Activated CD4-positive, alpha-beta T cell treated with anti-CD3 and anti-CD28 coated beads, Interleukin-2, Interleukin-6, amounts not matched to agents 100 ng/mL and 50 ng/mL, durations not matched to agents 16 hours and 8 hours (primary cell): ENCODE results near the gene BRWD1.
"Not testable (repeated sequence)": the region's sequence is repeated elsewhere in the genome, so short reads cannot be mapped to it uniquely, and the experiment has no call there.

Experiments used
- DNase-seq: peaks from one replicate; pipeline ENCODE4 v3.0.0-alpha.2; 2020

BRWD1 gene

DNA sequence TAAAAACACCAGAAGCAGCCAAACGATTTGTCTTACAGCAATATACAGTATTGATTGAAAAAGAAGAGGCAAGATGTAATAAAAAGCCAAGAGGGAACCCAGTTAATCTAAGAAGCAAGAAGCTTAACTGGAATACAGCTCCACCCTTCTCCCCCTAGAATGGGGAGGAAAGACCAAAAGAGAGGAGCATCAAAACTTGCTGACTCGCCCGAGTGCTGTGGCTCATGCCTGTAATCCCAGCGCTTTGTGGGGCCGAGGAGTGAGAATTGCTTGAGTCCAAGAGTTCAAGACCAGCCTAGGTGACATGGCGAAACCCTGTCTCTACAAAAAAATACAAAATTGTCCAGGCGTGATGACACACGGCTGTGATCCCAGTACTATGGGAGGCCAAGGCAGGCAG is 32.2 kb downstream of the BRWD1 start:
- DNase-seq, result no peak

DNA sequence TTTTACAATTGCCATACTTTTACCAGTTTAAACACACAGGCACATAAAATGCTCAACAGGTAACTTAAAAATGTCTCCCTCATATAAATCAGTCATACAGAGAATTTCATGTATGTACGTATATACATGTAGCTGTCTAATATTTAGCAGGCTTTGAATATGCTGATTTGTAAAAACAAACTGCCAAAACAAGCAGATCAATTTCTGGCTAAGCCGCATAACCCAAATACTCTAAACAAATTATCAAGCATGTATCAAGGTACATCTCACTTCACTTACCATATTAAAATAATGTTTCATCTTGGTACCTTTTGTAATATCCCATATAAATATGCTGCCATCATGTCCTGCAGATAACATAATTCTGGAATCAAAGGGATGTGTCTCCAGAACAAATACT is 43.8 kb downstream of the BRWD1 start:
- DNase-seq, result no peak

DNA sequence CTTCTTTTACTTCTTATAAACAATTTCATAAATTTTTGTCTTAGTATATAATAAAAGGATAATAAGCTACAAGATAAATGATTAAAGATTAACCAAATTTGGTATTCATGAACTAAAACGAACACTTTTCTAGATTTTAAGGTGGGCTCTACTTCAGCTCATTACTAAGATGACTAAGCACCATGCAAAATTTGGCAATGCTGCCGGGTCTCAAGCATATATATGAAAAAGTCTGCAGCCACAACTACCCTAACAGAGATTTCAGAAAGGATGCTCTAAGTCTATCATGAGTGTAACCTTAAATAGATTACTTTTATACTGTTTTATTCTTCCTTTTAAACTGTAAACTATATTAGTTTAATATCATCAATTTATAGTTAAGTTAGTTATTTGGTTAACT is 47.8 kb downstream of the BRWD1 start:
- DNase-seq, result no peak

DNA sequence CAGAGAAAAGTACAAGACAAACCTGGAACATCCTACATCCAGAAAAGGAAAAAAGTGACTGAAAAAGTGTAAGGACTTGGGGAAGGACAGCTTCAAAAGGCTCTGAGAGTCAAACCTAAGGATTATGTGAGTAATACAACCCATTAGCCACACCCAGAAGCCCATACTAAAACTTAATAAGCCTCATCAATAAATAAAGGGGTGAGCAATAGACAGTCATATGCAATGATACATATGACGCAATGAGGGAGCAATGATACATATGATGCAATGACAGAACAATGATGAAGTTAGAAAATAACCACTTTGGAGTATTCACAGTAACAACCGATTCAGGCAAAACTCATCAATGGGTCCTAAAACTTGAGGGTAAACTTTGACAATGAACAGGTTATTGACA is 50.1 kb downstream of the BRWD1 start:
- DNase-seq, result no peak

DNA sequence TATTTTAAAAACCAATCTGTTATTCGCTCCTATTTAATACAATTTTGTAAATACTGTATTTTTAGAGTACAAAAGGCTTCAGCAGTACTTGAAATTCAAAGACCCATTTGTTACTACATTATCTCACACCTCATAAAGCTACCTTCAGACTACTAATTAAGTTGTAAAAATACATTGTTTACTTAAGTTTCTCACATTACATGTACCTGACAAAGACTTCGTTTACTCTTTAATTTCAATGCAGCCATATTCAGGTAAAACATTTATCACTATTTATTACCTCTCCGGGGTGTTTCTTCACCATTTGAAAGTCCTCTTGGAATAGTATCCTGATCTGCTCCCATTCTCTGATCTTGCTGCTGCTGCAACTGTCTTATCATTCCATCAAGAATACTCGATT is 55.2 kb downstream of the BRWD1 start:
- no peak for DNase-seq

DNA sequence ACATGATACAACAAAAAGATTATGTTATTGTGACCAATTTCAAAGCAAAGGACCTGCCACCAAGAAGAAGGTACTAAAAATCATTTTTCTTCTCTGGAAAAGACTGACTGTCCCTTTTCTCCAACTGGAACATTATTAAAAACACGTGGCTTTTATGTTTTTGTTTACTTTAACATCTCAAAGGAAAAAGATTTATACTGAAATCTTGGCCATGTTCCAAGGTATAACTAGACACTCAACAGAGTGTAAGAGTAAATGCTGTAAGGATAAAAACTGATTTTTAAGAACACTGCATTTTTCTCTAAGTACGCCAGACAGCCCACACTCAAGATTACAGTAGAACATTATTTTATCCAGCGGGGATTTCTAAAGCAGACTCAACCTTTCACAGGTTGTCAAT is 62.1 kb downstream of the BRWD1 start:
- DNase-seq, result no peak

DNA sequence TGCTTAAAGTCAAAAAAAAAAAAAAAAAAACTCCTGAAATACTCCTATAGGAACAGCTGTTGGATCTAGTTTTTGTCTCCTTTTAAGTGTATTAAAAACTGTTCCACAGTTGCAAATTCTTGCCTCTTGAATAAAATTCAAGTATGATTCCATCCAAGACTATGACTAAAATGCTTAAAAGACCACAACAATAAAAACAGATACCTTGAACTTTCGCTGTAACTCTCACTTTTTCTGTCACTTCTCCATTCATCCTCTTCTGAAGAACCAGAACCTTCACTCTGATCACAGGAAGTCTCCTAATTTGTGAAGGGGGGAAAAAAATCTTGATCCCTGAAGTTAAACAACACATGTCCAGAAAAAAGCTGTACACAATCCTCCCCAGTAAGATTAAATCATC is 75.2 kb downstream of the BRWD1 start:
- DNase-seq, result no peak

DNA sequence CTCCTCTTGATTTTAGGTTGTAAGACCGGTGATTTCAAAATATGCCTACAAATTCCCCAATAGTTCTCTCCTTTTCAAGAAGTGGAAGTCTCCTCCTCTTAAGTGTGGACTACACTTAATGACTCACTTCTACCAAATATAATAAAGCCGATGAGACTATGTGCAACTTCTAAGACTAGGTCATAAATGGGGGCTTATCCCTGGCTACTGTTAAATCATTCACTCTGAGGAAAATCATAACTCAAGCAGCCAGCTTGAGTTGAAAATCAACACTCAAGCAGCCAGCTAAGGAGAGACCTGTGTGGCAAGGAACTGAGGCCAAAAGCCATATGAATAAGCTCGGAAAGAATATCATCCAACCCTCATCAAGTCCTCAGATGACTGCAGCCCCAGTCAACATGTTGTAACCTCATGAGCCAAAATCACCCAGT is 80.6 kb downstream of the BRWD1 start:
- no peak for DNase-seq

DNA sequence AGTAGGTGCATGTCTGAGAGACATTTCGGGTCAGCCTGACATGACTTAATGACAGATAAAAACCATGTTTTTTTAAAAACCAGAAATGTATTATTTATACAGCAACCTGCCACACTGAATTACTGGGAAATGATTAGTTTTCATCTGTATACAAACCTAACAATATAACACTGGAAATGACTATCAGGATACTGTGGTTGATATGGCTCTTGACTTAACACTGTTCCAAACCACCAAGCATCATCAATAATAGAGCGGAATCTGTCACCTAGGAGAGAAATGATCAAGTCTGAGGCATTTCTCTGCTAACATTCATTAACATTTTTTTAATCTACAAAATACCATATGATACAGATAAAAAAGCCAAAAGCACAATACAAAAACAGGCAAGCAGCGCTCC is 88.5 kb downstream of the BRWD1 start:
- DNase-seq, result no peak

DNA sequence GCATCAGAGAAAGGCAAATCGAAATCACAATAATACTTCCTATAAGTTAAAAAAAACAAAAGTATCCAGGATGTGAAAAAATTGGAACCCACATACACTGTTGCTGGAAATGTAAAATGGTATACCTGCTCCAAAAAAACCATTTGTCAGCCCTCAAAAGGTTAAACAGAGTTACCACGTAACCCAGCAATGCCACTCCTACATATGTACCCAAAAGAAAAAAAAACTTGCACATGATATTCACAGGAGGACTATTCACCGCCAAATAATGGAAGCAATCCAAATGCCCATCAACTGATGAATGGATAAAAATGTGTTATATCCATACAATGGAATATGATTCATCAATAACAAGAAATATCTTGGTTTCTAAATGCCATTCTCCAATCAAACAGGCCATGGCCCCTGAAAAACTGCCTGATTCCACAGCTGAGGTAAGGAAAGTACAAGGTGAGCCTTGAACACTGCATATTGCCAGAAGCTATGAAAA is 91.4 kb downstream of the BRWD1 start:
- DNase-seq, result no peak

DNA sequence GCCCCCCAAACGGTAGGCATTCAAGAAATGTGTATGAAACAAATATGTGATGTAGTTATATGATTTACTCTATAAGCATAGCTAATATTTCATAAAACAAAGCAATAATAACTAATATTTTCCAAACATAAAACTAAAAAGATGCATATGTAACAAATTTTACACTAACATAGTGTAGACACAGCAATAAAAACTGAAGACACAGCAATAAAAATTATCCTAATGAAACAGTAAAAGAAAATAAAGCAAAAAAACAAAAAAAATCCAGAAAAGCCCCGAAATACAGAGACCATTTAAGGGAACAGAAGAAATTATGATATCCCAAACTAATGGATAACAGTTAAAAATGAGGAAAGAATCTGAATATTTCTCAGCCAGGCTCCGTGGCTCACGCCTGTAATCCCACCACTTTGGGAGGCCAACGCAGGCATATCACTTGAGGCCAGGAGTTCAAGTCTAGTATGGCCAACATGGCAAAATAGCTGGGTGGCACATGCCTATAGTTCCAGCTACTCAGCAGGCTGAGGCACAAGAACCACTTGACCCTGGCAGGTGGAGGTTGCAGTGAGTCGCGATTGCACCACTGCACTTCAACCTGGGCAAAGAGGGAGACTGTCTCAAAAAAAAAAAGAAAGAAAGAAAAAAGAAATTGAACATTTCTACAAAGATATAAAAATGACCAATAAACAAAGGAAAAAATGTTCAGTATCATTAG is 92.0 kb downstream of the BRWD1 start:
- no peak for DNase-seq

DNA sequence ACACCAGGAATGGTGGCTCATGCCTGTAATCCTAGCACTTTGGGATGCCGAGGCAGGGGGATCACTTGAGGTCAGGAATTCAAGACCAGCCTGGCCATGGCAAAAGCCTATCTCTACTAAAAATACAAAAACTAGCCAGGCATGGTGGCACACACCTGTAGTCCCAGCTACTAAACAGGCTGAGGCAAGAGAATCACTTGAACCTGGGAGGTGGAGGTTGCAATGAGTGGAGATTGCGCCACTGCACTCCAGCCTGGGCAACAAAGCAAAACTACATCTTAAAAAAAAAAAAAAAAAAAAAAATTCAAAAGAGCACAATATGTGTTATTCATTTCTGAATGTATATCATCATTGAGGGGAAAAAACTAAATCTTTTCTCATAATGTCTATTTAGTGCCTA is 92.6 kb downstream of the BRWD1 start:
- DNase-seq, result not testable (repeated sequence)

DNA sequence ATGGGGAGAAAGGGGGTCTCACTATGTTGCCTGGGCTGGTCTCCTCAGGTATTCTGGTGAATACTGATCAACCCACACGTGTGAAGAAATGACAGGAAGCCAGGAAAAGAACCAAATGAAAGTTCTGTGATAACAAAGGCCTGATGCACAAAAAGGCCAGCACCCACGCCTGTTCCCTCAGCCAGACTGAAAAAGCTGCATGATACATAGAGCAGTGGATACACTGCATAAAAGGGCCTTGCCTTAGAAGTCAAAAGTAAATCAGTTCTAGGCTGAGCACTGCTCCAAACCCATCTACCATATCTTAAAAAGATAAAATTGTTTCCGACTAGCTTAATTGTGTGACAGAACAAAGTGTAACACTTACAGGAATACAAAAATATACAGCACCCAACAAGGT is 93.3 kb downstream of the BRWD1 start:
- DNase-seq, result no peak

DNA sequence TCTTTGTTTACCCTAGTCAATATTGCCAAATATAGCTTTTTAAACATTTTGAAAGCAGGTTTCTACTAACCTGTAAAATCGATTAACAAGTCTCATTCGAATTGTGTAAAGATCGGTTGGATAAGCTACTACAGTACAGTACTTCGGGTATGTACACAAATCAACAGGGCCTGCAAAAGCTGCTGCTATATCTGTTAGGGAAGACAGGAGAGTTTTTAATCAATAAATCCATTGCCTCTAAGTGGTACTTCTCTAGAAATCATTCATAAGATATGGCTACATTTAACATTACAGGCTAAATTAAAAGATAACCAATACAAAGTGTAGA is 95.4 kb downstream of the BRWD1 start:
- no peak for DNase-seq

DNA sequence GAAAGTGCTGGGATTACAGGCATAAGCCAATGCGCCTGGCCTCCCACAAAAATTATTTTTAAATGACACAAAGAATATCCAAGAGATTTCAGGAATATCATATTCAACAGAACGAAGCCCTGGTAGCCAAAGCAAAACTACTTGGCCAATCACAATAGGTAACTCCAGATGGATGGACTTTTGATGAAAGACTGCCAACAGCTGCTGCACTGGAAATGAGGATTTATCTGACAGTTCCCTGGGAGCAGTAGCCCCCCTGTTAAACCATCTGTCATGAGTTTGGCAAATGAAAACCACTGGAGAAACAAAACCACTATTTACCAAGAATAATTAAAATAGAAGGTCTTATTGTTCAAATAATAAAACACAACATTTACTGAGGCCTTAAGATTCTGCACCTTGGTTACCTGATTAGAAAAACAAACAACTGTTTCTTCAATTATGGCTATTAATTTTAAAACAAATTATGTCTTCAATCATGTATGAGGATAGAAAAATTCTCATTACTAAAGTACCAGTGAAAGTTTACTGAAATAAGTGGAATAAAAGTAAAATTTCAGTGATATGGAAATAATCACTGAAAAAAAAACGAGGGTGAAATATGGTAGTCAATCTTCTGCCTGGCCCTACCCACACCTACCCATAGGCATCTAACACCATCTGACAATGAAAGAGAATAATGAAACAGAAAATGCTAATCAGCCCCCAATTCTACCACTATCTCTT is 95.9 kb downstream of the BRWD1 start:
- DNase-seq, result no peak

DNA sequence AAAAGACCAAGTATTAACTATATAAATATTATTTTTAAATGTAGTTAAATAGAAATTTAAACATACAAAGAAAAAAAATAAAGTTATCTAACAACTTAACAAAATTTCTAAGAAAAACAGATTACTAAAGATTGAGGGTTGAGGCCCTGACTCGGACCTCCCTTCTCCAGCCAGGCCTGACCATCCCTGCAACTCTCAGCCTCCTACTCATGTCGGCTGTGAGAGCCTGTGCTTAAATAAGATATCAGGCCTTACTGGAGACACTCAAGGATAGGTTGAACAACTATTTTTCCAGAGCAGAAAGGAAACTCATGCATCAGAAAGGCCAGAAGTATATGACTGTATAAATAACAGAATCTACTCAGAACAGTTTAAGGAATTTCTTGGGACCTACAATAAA is 97.1 kb downstream of the BRWD1 start:
- DNase-seq, result no peak

DNA sequence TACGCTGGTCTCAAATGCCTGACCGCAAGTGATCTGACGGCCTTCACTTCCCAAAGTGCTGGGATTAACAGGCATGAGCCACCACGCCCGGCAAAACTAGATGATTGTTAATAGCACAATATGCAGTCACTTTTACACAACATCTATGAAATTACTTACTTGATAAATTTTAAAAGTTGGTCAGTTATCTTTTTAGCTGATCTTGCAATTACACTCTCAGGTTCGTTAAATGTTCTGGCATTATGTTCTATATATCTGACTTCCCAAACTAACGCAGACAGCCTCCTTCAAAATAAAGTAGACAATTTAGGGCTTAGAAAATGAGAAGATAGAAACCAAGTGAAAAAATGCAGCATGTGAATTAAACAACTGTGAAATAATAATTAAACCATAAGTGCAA is 98.4 kb downstream of the BRWD1 start:
- DNase-seq, result no peak

DNA sequence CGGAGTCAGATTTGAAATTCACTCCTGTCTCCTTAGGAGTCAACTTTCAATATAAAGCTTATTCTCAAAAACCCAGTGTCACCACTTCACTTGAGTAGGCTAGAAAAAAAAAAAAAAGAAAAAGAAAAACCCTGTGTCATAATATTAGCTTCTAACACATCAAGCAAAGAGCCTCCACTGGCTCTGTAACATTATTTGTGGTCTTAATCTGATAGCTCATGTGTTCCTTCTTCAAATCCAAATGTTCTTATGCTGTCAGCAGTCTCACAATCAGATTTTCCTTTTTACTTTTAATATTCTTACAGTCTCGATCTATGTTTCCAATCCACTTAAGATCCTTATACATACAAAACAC is 104.1 kb downstream of the BRWD1 start:
- DNase-seq, result no peak

DNA sequence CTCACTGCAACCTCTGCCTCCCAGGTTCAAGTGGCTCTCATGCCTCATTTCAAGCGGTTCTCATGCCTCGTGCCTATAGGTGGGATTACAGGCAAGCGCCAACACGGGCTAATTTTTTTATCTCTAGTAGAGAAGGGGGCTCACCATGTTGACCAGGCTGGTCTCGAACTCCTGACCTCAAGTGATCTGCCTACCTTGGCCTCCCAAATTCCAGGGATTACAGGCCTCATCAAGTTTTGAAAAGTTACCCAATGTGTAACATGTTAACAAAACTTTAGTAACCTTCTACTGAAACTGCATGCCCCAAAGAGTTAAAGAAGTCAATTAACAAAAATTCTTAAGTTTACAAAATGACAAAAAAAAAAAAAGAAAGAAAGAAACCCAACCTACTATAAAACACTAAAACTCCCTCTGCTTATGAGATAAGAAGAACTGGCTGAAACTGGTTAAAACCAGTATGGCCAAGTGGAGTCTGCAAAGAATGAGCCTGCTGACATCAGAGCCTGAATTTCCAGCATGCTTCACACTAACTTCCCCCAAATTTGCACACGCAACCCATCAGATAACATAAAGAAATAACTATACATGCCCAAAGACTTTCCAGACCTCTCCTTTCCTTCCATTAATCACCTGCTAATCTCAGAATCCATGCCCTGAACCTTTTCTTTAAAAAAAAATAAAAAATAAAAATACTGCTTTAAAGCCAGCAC is 104.7 kb downstream of the BRWD1 start:
- DNase-seq, result no peak

DNA sequence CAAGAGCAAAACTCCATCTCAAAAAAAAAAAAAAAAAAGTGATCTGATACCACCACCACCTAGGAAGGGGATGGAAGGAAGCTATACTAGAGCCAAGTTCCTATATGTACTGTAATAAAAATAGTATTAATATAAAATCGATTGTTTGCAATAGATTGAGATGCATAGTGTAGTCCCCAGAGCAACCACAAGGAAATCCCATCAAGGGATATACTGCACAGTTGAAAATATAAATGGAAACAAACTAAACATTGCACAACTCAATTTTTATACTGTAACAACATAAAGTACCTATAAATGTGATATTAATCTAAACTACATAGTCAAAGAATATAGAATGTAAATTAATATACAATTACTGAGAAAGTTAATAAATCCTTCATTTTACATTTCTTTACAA is 109.3 kb downstream of the BRWD1 start:
- no peak for DNase-seq

DNA sequence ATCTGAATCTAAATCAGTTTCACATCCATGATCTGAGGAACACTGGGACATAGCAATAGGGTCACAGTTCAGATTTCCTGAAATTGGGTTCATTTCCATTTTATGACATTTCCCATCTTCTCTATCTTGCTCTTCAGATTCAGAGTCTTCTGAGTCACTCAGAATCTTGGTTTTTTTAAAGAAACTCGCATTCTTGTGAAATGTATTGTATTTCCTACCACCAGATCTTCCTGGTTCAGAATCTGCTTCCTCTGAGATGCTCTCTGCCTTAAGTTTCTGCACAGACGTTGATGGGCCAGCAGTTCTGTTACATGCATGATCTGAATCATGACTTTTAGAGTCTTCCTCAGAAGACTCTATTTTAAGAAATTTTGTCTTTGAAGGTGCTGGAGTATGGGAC is 114.6 kb downstream of the BRWD1 start:
- DNase-seq, result no peak

DNA sequence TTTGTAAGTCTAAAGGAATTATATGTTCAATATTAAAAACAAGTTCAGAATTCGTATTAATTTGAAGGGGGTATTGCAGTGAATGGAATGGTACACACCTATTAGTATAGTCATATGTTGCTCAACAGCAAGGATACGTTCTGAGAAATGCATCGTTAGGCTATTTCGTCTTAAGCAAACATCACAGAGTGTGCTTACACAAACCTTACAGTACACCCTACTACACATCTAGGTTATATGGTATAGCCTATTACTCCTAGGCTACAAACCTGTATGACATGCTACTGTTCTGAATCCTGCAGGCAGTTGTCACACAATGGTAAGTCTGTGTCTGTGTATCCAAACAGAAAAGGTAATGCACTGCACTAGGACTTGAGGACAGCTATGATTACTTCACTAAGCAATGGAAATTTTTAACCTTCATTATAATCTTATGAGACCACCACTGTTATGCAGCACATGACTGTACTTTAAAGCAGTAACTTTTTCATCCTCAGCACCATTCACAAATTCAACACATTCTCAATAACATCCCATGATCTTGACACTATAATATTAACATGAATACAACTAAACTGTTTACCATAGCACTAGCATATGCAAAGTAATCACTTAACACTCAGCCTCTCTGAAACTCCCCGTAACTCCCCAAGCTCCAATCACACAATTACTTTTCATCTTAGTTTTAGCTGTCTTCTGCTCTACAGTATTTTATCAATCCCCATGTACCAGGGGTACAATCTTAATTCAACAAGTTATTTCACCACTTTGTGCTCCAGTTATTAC is 115.8 kb downstream of the BRWD1 start:
- no peak for DNase-seq

DNA sequence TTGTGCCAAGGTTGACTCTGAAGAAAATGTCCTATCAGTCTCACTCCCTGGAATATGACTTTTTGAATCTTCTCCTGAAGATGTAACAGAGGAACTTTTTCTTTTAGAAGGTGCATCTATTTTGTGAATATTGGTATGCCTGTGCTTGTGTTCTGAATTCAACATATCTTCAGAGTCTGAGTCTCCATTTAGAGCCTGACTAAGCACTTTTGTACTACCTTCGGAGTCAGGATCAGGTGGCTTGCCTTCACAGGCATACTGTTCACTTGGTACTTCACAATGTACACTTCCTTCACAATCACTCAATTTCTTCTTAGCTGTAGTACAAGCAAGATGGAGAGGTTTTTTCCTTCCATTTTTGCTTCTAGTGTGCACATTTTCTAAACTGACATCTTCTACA is 116.6 kb downstream of the BRWD1 start:
- no peak for DNase-seq

DNA sequence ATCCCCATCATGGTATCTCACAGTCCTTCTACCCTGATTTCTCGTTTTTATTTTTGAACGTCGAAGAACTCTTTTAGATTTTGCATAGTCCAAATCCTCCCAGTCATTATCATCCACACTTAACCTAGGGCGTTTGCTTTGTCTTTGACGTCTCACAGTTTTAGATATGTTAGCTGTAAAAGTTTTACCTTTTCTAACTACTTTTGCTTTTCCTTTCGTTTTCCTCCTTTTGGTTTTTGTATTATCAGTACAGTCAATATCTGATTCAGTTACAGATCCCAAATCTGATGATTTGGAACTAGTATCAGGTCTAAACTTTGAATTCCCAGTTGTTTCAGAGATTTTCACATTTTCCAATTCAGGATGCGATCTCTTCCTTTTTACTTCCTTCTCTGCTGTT is 117.1 kb downstream of the BRWD1 start:
- no peak for DNase-seq
